ENCODE results near the gene LRRC23.
A peak's percentile ranks its signal among the peaks of the same experiment; 100 is the strongest.

LRRC23 gene

GRCh38 chr12:6928703-6929407 lies 24.2 kb downstream of the LRRC23 start:
- DNase-seq, result no peak

DNA sequence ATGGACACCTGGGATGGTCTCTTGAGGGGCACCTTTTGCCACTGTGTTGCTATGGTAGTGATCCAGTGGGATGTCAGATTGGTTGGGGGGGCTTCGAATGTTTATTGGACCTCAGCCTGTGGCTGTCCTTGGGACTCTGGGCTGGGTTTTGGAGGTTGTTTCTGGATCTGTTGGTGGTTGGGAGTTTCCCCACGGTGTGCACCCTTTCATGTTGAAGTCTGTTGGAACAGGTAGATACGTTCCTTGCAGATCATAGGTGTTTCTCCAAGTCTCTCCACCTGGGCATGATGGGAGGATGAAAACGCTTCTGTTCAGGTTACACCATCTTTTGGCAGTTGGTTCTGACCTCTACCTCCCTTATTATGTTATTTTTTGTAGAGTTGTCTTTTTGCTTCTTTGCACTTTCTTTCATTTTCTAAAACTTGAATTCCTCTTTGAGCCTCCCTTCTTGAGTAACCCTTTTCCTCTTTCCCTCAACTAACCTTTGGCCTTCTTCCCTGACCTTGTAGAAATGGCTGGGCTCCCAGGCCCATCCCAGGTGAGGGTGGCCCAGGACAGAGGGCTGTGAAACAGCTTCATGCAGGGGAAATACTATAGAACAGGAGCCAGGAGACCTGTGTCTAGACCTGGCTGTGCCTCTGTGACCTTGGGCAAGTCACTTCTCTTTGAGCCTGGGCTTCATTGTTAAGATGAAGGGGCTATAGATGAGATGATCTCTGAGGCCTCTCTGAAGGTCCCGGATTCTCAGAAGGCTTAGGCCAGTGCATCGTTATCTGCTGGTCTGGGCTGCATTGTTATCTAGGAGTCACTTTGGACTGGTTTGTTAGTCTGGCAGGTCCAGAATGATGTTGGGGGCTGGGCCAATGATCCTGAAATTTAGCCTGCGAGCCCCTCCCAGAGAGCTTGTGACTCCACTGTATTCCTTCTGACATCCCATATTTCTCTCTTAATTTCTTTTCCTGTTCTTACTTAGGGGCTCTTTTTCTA lies 25.1 kb downstream of the LRRC23 start:
- DNase-seq, result no peak

DNA sequence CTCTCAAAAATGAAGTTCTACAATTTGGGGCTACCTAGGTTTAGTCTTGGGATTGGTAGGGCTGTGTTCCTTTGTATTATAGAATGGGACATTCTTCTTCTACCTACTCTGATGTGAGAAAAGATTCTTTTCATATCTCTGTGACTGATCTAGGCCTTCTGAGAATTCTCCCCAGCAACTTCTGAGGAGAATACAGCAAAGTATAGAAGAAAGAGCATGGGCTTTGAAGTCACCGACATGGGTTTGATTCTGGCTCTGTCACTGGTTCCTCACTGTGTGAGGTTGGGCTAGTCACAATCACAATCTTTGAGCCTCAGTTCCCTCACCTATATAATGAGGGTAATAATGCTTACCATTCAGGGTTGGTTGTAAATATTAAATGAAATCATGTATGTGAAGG lies 28.1 kb downstream of the LRRC23 start:
- no peak for DNase-seq

DNA sequence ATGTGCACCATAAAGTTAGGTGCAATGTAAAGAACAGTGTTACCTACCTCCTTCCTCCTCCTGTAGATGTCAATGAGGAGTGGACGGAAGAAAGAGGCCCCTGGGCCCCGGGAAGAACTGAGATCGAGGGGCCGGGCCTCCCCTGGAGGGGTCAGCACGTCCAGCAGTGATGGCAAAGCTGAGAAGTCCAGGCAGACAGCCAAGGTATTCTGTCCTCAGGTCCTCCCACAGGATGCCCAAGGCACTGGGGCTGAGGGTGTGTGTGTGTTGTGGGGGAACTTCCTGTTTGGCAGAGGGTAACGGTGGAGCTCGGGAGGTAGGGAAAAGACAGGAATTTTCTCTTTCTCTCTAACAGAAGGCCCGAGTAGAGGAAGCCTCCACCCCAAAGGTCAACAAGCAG lies 29.5 kb downstream of the LRRC23 start:
- no peak for DNase-seq

- DNase-seq, result no peak
Measured at GRCh38 chr12:6935371-6936193, 31.0 kb downstream of the LRRC23 start.

DNA sequence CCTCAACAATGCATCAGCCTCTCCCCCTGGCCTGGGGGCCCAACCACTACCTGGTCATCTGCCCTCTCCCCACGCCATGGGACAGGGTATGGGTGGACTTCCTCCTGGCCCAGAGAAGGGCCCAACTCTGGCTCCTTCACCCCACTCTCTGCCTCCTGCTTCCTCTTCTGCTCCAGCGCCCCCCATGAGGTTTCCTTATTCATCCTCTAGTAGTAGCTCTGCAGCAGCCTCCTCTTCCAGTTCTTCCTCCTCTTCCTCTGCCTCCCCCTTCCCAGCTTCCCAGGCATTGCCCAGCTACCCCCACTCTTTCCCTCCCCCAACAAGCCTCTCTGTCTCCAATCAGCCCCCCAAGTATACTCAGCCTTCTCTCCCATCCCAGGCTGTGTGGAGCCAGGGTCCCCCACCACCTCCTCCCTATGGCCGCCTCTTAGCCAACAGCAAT lies 31.6 kb downstream of the LRRC23 start:
- DNase-seq, result no peak

DNA sequence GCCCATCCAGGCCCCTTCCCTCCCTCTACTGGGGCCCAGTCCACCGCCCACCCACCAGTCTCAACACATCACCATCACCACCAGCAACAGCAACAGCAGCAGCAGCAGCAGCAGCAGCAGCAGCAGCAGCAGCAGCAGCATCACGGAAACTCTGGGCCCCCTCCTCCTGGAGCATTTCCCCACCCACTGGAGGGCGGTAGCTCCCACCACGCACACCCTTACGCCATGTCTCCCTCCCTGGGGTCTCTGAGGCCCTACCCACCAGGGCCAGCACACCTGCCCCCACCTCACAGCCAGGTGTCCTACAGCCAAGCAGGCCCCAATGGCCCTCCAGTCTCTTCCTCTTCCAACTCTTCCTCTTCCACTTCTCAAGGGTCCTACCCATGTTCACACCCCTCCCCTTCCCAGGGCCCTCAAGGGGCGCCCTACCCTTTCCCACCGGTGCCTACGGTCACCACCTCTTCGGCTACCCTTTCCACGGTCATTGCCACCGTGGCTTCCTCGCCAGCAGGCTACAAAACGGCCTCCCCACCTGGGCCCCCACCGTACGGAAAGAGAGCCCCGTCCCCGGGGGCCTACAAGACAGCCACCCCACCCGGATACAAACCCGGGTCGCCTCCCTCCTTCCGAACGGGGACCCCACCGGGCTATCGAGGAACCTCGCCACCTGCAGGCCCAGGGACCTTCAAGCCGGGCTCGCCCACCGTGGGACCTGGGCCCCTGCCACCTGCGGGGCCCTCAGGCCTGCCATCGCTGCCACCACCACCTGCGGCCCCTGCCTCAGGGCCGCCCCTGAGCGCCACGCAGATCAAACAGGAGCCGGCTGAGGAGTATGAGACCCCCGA lies 32.2 kb downstream of the LRRC23 start:
- no peak for DNase-seq

DNA sequence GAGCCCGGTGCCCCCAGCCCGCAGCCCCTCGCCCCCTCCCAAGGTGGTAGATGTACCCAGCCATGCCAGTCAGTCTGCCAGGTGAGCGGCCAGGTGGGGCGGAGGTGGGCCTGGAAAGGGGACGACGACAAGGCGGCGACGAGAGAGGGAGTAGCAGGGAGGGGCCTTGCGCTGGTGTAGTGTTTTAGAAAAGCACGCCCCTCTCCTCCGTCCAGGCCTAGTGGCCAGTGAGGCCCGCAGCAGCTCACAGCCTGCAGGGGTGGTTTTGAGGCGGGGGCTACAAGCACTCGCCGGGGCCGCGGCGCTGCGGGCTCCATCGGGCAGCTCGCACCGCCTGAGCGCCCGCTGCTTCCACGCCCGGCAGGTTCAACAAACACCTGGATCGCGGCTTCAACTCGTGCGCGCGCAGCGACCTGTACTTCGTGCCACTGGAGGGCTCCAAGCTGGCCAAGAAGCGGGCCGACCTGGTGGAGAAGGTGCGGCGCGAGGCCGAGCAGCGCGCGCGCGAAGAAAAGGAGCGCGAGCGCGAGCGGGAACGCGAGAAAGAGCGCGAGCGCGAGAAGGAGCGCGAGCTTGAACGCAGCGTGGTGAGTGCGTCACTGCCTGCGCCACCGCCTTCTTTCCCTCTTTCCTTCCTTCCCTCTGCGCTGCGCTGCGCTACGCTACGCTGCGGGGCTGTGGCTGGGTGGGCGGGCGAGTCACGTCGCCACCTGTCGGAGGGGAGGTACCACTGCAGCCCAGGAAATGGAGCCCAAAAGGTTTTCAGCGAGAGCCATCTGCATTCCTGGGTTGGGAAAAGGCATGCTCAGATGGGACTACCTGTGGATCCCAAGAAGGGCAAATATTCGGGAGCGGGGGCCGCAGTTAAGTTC lies 33.1 kb downstream of the LRRC23 start:
- DNase-seq, result peak; percentile 92

DNA sequence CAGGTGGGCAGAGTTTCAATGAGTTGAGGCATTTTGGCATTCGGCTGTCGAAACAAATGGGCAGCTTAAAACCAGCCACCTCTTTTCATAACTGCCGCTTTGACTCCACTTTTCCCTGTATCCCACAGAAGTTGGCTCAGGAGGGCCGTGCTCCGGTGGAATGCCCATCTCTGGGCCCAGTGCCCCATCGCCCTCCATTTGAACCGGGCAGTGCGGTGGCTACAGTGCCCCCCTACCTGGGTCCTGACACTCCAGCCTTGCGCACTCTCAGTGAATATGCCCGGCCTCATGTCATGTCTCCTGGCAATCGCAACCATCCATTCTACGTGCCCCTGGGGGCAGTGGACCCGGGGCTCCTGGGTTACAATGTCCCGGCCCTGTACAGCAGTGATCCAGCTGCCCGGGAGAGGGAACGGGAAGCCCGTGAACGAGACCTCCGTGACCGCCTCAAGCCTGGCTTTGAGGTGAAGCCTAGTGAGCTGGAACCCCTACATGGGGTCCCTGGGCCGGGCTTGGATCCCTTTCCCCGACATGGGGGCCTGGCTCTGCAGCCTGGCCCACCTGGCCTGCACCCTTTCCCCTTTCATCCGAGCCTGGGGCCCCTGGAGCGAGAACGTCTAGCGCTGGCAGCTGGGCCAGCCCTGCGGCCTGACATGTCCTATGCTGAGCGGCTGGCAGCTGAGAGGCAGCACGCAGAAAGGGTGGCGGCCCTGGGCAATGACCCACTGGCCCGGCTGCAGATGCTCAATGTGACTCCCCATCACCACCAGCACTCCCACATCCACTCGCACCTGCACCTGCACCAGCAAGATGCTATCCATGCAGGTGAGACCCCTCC lies 34.0 kb downstream of the LRRC23 start:
- no peak for DNase-seq

GRCh38 chr12:6939191-6939540 lies 34.5 kb downstream of the LRRC23 start:
- no peak for DNase-seq

GRCh38 chr12:6941267-6941666 lies 36.6 kb downstream of the LRRC23 start:
- DNase-seq, result no peak

DNA sequence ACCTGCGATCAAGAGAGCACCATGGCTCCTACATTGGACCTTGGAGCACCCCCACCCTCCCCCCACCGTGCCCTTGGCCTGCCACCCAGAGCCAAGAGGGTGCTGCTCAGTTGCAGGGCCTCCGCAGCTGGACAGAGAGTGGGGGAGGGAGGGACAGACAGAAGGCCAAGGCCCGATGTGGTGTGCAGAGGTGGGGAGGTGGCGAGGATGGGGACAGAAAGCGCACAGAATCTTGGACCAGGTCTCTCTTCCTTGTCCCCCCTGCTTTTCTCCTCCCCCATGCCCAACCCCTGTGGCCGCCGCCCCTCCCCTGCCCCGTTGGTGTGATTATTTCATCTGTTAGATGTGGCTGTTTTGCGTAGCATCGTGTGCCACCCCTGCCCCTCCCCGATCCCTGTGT lies 37.2 kb downstream of the LRRC23 start:
- DNase-seq, result no peak

DNA sequence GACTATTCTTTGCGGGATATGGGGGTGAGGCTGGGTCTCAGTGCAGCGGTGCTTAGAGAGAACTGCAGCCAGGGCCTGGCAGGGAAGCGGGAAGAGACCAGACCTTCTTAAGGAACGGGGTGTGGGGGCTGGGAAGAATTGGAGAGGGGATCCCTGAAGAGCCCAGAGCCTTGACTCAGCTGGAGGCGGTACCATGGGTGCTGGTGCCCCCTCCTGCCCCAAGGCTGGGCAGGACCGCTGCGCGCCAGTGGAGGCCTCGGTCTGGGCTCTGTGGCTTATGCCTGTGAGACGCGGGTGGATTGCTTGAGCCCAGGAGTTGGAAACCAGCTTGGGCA lies 37.7 kb downstream of the LRRC23 start:
- DNase-seq, result peak; percentile 82

- peak; percentile 91 for DNase-seq
Measured at GRCh38 chr12:6943389-6943721, 38.7 kb downstream of the LRRC23 start.

- DNase-seq, result peak; percentile 98
Measured at GRCh38 chr12:6943722-6944380, 39.2 kb downstream of the LRRC23 start, which contains the start of the genes C12orf57 and RNU7-1. C12orf57 (plus strand) TSS chr12:6944022; CDS start chr12:6944122, 100 bp downstream. RNU7-1 (plus strand) TSS chr12:6943816.

GRCh38 chr12:6944381-6945186 lies 40.0 kb downstream of the LRRC23 start:
- DNase-seq, result peak; percentile 90

GRCh38 chr12:6945613-6946012 lies 41.0 kb downstream of the LRRC23 start:
- DNase-seq, result no peak

- DNase-seq, result peak; percentile 47
Measured at GRCh38 chr12:6946033-6946919, 41.7 kb downstream of the LRRC23 start.

All from MV-4-11 (cell line).